ENCODE data around the gene SNAI3. TPM values are rescaled to one million over a fixed set of nuclear protein-coding genes. Genes with fewer than 3 reads are reported as not detected.

SNAI3 gene
- total and polyA plus RNA-seq, 2 of the 4 experiments (the other 2 are of a cell fraction): 0.21 TPM; not detected in 1

GRCh38 chr16:88726408-88726749 is 40.1 kb upstream of the SNAI3 start:
- H3K79me1 ChIP-seq (ENCODE audit: low read depth in 1 of 2, low read length in 2 of 2): peaks cover 0 to 22% of the 10 kb centered on the region in 2 experiments; a peak in 2 of 4 replicates
- no peak overlapping the region for H2BK120ac ChIP-seq (ENCODE audit: low read depth, low read length)
- H4K91ac ChIP-seq (ENCODE audit: insufficient read depth, low read depth, low read length): no peak overlapping the region
- no peak overlapping the region for H3K14ac ChIP-seq (replicated peaks; ENCODE audit: low read depth, low read length)
- dilution Hi-C loops (cut with HindIII; ENCODE audit: low sequenced_read_pairs, unreplicated experiment): no loop called here
- ATAC-seq (ENCODE audit: low read depth): no peak
- H2BK15ac ChIP-seq (ENCODE audit: low read depth, low read length): no peak overlapping the region
- no peaks in the 10 kb centered on the region for H3K9me3 ChIP-seq (ENCODE audit: control insufficient read depth, insufficient read depth, low read length)
- CTCF ChIA-PET: no interaction called here
- H3K56ac ChIP-seq (ENCODE audit: extremely low read depth, insufficient read depth, low read length): no peak overlapping the region
- in situ Hi-C loops (cut with MboI; ENCODE audit: low sequenced_read_pairs): no loop called here
- peaks cover 78% of the 10 kb centered on the region for H3K36me3 ChIP-seq (ENCODE audit: control insufficient read depth, insufficient read depth, low read length)
- no peak overlapping the region for H3K4me3 ChIP-seq (ENCODE audit: insufficient read depth, low read depth, low read length)
- no peaks in the 10 kb centered on the region for H3K4me1 ChIP-seq (ENCODE audit: control insufficient read depth, insufficient read depth, low read length)
- H2BK20ac ChIP-seq (ENCODE audit: low read depth, low read length): no peak overlapping the region
- no peak overlapping the region for H3K4me2 ChIP-seq (ENCODE audit: low read depth, low read length)
- peak overlapping the region; percentile 42 for H2AK9ac ChIP-seq (replicated peaks; ENCODE audit: low read depth, low read length, poor library complexity)
- no peak overlapping the region for H2AK5ac ChIP-seq (ENCODE audit: low read depth, low read length)
- H2BK5ac ChIP-seq (ENCODE audit: low read depth, low read length, poor library complexity, severe bottlenecking): no peak overlapping the region
- H3K18ac ChIP-seq (ENCODE audit: low read depth, low read length): no peak overlapping the region
- no peak overlapping the region for H3K9ac ChIP-seq (ENCODE audit: low read depth, low read length)
- H2AFZ ChIP-seq (replicated peaks; ENCODE audit: low read length, poor library complexity): no peak overlapping the region
- H3K4ac ChIP-seq (ENCODE audit: low read depth, low read length): no peak overlapping the region
- H3K23ac ChIP-seq (ENCODE audit: low read depth, low read length): no peak overlapping the region
- intact Hi-C loops (cut with micrococcal nuclease): no loop called here
- no peak overlapping the region for H4K8ac ChIP-seq (ENCODE audit: low read depth in 2 of 2, low read length in 2 of 2)
- H3K27ac ChIP-seq (ENCODE audit: insufficient read depth, low read length): no peak overlapping the region
- WGBS, 2 experiments (ENCODE audit: extremely low coverage in 2 of 2, insufficient read length in 1 of 2): 93% methylated on average over 16 of the region's 17 CpGs; no CpG with 5 or more reads in 1 of the 2 experiments
- POLR2A ChIA-PET (ENCODE audit: unreplicated experiment): no interaction called here
- H4K20me1 ChIP-seq (ENCODE audit: insufficient read depth, low read length): peaks cover 9% of the 10 kb centered on the region
- no peaks in the 10 kb centered on the region for H3K27me3 ChIP-seq (ENCODE audit: control insufficient read depth, insufficient read depth, low read length)
- DNase-seq: no peak
- no TSS peak for BruUV-seq (replicated peaks)
- no peaks in the 10 kb centered on the region for H3K9me1 ChIP-seq (ENCODE audit: insufficient read depth, low read length)
- TF ChIP-seq BHLHE40 (IDR thresholded peaks at IDR 0.05; ENCODE audit: low read depth, low read length) (no peak), MAZ (IDR thresholded peaks at IDR 0.05; ENCODE audit: borderline replicate concordance, low read depth, low read length) (no peak), MXI1 (IDR thresholded peaks at IDR 0.05; ENCODE audit: borderline replicate concordance, low read depth, low read length) (no peak), RAD21 (IDR thresholded peaks at IDR 0.05; ENCODE audit: low read length) (no peak), RCOR1 (IDR thresholded peaks at IDR 0.05; ENCODE audit: insufficient replicate concordance, low read length) (no peak), FOS (IDR thresholded peaks at IDR 0.05; ENCODE audit: low read depth, low read length) (no peak), SMC3 (IDR thresholded peaks at IDR 0.05; ENCODE audit: low read depth, low read length) (no peak), CHD1 (IDR thresholded peaks at IDR 0.05; ENCODE audit: low read depth, low read length) (no peak), RFX5 (IDR thresholded peaks at IDR 0.05; ENCODE audit: low read depth, low read length) (no peak), CTCF (conservative IDR thresholded peaks at IDR 0.05; ENCODE audit: low read depth, low read length) (no peak), NFE2L2 (IDR thresholded peaks at IDR 0.05; ENCODE audit: low read depth, low read length) (no peak), POLR2A (IDR thresholded peaks at IDR 0.05; ENCODE audit: low read depth, low read length) (no peak), CEBPB (IDR thresholded peaks at IDR 0.05; ENCODE audit: low read depth, low read length) (no peak), MAFK (IDR thresholded peaks at IDR 0.05; ENCODE audit: low read depth, low read length) (no peak)
- TF ChIP-seq, protein P1, sequence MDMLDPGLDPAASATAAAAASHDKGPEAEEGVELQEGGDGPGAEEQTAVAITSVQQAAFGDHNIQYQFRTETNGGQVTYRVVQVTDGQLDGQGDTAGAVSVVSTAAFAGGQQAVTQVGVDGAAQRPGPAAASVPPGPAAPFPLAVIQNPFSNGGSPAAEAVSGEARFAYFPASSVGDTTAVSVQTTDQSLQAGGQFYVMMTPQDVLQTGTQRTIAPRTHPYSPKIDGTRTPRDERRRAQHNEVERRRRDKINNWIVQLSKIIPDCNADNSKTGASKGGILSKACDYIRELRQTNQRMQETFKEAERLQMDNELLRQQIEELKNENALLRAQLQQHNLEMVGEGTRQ (IDR thresholded peaks at IDR 0.05; ENCODE audit: low read depth, low read length): no peak
- TF ChIP-seq, protein P2, sequence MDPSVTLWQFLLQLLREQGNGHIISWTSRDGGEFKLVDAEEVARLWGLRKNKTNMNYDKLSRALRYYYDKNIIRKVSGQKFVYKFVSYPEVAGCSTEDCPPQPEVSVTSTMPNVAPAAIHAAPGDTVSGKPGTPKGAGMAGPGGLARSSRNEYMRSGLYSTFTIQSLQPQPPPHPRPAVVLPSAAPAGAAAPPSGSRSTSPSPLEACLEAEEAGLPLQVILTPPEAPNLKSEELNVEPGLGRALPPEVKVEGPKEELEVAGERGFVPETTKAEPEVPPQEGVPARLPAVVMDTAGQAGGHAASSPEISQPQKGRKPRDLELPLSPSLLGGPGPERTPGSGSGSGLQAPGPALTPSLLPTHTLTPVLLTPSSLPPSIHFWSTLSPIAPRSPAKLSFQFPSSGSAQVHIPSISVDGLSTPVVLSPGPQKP (IDR thresholded peaks at IDR 0.05; ENCODE audit: borderline replicate concordance, low read depth, low read length): no peak
- no peak overlapping the region for H4K5ac ChIP-seq (ENCODE audit: low read depth, low read length)

Measured in IMR-90 (cell line).